ENCODE data around the gene LRRC4B.
"Not testable (repeated sequence)": the region's sequence is repeated elsewhere in the genome, so short reads cannot be mapped to it uniquely, and the experiment has no call there.

Gene LRRC4B

DNA sequence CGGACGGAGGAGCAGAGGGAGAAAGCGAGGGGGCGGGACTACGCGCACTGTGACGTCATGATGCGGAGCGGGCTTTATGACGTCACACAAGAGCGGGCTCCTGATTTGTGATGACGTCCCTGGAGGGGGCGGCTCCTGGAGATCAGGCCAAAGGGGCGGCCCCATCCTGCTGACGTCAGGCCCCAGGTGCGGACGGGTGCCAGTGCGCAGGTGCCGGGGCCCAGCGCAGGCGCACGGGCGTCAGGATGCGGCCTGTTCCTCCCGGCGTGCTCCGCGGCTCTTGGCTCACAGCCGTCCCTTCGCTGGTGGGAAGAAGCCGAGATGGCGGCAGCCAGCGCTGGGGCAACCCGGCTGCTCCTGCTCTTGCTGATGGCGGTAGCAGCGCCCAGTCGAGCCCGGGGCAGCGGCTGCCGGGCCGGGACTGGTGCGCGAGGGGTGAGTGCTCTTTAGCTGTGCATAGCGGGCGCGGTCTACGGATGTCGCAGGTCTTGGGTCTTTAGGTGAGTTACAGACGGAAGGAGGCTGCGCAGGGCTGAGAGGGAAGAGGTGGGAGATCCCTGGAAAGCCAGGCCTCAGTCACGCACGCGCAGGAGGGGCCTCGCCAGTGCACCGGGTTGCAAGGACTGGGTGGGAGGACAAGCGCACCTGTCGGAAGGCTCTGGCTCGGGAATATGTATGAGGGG is 91.9 kb downstream of the LRRC4B start, which contains the start of the genes EMC10 and GARIN5A:
TSS of gene EMC10 (plus strand) at position 284 of the 683 bp plus-strand sequence. CDS start at position 322, 38 bp downstream.
TSS of gene GARIN5A (minus strand) at position 625 of the 683 bp plus-strand sequence. CDS start at position 165, 460 bp downstream.
- TF ChIP-seq ZNF274 (IDR thresholded peaks at IDR 0.05; ENCODE audit: low read depth, low read length): no peak
- H3K4me3 ChIP-seq (ENCODE audit: low read length): peak within 1 kb of the TSS; percentile 86

DNA sequence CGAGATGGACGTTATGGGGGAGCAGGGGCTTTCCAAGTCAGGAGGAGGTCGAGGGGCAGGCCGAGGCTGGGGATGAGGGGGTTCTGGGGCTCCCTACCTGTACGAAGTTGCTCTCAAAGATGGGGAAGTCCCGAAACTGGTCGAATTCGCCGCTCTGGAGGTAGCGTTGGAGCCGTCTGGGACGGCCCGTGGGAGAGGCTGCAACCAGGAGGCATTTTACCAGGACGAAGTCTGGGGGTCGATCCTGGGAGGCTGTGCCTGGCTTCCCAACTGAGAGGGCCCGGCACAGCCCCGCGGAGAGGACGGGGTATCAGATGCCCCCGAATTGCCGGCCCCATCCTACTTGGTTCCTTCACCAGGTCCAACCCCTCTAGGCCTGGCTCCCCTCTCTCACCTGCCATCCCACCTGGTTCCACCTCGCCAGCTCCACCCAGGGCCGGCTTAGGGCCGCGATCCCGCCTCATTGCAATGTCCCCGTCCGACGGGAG is 92.5 kb downstream of the LRRC4B start:
- no peak overlapping the region for H3K4me3 ChIP-seq (ENCODE audit: low read length)
- no peak for TF ChIP-seq ZNF274 (IDR thresholded peaks at IDR 0.05; ENCODE audit: low read depth, low read length)

DNA sequence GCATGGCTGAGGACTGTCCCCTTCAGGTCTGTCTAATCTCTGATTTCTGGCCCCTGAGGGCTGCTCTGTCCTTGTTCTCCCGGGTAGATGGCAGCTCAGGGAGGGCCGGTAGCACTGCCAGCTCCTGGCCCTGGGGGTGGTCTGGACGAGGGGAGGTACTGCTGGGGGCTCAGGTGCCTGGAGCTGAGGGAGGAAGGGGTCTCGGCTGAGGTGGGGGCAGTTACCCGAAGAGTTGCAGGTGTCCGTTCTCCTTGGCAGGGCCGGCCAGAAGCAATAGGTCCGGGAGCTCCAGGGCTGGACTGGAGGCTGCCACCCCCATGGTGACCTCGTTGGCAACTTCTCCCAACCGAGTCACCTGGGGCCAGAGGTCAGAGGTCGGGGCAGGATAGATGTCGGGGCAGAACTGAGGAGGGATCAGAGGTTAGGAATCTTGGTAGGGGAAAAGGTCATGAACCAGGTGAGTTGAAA is 93.1 kb downstream of the LRRC4B start:
- TF ChIP-seq ZNF274 (IDR thresholded peaks at IDR 0.05; ENCODE audit: low read depth, low read length): no peak
- H3K4me3 ChIP-seq (ENCODE audit: low read length): no peak overlapping the region

DNA sequence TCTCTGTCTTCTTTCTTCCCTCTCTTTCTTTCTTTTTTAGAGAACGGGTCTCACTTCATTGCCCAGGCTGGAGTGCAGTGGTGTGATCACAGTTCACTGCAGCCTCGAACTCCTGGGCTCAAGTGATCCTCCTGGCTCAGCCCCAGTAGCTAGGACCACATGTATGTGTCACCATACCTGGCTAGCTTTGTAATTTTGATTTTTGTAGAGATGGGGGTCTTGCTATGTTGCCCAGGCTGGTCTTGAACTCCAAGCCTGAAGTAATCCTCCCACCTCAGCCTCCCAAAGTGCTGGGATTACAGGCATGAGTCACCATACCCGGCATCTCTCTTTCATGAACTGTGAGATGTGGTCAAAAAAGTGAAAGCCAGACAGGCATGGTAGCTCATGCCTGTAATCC is 94.9 kb downstream of the LRRC4B start:
- not testable (repeated sequence) for H3K4me3 ChIP-seq (ENCODE audit: low read length)

DNA sequence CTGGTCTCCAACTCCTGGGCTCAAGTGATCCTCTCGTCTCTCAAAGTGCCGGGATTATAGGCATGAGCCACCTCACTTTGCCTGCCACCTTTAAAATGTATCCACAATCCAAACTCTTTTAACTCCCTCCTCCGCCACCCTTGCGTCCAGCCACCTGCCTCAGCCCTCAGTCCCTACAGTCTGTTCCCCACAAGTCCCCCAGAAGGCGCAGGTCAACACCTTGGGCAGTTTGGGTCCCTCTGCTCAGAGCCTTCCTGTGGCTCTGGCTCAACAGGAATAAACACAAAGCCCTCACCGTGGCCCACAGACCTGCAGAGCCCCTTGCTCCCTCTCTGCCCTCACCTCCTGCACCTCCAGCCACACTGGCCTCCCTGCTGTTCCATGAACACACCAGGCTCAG is 99.4 kb downstream of the LRRC4B start:
- TF ChIP-seq ZNF274 (IDR thresholded peaks at IDR 0.05; ENCODE audit: low read depth, low read length): no peak
- no peak overlapping the region for H3K4me3 ChIP-seq (ENCODE audit: low read length)

DNA sequence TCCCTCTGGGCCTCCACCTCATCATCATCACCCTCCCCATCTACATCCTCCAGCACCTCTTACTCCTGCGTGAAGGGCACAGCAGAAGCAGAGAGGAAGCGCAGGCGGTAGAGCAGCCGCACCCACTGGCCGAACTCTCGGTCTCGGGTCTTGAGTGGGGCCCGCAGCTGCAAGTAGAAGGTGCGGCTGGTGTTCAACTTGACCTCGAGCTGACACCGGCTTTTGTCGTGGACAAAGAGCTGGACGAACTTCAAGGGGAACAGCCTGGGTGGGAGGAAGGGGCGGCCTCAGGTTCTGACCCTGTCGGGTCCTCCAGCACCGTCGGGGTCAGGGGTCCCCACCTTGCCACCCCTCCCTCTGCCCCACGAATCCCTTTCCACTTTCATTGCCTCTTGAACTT is 100.7 kb downstream of the LRRC4B start:
- no peak for TF ChIP-seq ZNF274 (IDR thresholded peaks at IDR 0.05; ENCODE audit: low read depth, low read length)
- H3K4me3 ChIP-seq (ENCODE audit: low read length): no peak overlapping the region

Data from GM08714 (cell line).